NK-92 treated with Interleukin-12 subunit alpha and Interleukin-12 subunit beta, amount 100 ng/mL, for 24 hours (cell line): ENCODE data around the gene NPVF.

ENCODE experiments used
- DNase-seq: peaks from one replicate; lab custom pipeline; 2025; lab: John Stamatoyannopoulos, UW

The NPVF gene, protein sequence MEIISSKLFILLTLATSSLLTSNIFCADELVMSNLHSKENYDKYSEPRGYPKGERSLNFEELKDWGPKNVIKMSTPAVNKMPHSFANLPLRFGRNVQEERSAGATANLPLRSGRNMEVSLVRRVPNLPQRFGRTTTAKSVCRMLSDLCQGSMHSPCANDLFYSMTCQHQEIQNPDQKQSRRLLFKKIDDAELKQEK

DNA sequence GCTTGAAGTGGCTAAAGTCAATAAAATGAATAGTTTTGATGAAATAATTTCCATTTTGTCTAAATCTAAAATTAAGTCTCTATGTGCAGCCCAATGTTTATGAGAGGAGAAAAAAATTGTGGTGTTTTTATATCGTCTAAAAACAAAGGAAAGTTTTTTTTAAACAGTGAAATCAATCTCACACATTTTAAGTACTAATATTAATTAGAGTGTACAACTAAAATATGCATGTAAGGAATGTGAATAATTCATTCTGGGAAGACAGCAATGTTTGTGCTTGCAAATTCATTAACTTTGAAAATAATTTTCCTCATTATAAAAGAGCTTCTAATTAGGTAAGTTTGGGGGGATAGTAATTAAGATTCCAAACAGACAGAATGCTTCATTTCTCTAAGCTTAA, at the start of gene NPVF:
Gene NPVF, minus strand, starts transcription at position 101 of the 400 bp plus-strand sequence. Its CDS starts 47 bp downstream, at position 54.
- DNase-seq, result no peak

DNA sequence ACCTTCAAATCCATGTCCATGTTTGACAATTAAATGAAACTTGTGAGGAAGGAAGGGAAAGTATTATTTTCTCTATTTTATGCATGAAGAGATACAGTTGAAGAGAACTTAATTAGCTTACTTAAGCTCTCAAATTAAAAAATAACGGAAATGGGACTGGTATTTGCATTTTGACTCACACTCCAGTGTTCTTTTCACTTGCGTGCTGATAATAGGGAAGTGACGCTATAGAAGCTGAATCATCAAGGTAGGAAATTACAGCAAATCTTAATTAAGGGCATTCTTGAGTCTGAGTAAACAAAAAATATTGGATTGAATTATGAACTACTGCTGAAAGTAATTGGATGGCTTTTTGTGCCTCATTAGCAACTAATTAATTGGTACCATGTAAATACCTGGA, 44.0 kb upstream of the NPVF start:
- no peak for DNase-seq

GRCh38 chr7:25263337-25263736, 35.1 kb upstream of the NPVF start:
- DNase-seq, result no peak

DNA sequence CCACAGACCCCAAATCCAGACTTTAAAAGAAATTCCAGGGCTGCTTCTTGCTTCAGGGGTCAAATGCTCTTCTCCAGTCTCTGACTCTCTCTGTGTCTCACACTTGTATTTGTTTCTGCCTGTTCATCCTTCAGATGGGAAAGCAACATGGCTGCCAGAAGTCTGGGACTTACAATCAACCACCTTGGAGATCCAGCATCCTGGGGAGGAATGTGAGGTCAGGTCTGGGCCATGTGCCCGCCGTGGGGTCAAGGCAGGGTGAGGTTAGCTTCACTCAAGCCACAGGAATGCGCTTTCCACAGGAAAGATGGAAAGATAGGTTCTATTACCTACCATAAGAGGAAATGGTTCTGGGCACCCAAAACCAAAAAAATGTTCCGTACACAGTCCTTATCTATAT, 34.3 kb upstream of the NPVF start:
- no peak for DNase-seq

GRCh38 chr7:25261545-25262140, 33.4 kb upstream of the NPVF start:
- no peak for DNase-seq

DNA sequence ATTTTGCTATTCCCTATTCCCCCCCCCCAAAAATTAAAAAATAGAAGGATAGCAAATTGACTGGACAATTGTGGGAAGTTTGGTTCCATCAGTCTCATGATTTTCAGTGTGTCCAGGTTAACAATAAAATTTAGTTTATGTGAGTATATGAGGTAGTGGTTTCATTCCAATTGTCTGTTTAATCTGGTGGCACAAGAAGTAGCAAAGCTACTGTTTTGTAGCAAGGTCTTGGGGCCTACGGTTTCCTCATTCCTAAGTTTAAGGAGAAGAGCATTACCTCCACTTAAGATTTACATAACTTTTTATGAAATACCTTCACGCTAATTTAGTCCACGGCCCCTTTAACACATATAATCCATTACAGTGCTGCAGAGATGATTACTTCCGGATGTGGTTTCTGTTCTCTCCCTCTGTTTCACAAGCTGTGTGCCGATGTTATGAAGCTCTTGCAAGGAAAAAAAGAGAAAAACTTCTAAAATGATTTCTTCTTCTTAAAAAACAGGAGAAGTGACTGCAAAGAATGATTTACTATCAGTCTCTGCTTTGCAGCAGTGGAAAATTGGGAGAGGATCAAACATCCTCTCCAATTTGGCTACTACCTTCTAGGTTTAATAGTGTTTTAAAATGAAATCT, 32.7 kb upstream of the NPVF start:
- DNase-seq, result no peak

DNA sequence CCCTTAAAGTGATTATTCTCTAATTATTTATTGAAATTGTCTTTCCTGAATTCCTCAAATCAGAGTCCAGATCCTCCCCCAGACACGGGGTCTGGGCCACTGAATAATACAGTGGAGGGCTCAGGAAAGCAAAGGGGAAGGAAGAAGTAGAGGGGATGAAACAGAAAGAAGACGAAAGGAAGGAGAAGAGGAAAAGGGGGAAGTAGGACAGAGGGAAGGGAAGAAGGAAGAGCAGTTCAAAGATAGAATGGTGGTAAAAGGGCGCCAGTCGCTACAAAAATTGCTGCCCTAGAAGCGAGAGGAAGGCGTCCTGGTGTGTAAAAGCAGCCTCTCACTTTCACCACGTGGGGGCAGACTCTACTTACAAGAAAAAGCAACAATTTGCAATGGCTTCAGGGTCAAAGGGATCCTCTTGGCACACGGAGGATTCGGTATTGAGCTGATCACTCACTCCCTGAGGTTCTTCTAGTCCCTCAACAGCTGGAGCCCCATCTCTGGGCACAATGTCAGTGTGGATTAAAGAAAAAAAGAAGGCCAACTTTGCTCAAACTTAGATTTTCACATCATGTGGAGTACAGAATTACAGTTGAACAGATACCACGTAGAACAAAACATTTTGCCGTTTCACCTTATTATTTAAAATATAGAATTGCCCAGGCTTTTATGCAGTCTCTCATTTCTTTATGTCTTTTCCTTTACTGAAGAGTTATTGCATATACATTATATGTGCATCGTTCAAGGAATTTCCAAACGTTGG, 31.4 kb upstream of the NPVF start:
- peak; percentile 5 for DNase-seq

DNA sequence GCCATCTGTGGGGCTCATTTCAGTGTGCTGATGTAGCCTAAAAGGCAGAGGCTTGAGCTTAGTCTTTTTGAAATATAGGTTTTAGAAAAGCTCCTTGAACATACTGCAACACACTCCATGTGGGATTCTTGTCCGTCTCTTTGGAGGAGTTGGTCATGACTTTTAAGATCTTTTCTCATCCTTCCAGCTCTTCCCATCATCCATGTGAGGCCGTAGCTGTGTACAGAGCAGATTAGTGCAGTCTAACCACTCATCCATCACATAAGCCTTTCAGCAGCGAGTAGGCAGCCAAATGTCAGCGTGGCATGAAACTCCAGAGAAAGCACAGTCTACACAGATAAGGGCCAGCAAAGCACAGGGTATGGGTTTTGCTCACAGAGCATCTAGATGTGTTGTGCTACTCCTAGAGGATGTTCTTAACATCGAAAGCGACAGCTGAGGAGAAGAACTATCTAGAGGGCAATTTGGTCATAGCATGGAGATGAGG, 28.1 kb upstream of the NPVF start:
- DNase-seq, result no peak

- no peak for DNase-seq
Observed at GRCh38 chr7:25255611-25256332, 27.5 kb upstream of the NPVF start.

DNA sequence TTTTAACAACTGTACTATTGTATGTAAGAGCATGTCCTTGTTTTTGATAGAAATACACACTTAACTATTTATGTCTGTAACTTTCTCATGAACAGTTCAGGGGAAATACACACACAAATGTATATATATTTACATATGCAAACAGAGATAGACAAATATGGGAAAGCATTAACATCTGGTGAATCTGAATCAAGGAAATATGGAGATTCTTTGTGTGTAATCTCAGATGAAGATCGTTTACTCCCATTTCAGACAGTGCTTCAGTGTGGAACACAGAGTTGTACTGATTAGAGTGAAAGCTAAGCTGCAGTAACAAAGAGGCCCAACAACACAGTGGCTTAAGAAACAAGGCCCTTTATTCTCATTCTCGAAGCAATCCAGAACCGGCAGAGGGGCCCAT, 26.3 kb upstream of the NPVF start:
- no peak for DNase-seq

DNA sequence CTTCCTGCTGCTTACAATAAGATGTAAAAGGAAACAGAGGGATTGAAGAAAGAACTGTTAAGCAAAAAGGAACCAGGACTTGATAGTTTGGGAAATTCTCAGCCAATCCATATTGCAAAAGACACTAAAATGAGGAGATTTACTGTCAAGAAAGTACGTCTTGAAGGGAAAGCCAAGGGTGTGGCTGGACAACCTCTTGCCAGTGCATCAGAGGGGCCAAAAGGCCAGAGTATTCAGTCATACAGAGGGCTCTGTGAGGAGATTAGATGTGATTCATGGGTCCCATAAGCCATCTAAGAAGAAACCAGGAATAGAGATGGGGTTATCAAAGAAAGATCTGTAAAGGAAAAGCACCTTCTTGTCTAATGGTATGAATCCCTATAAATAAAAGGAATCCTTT, 25.4 kb upstream of the NPVF start:
- no peak for DNase-seq

DNA sequence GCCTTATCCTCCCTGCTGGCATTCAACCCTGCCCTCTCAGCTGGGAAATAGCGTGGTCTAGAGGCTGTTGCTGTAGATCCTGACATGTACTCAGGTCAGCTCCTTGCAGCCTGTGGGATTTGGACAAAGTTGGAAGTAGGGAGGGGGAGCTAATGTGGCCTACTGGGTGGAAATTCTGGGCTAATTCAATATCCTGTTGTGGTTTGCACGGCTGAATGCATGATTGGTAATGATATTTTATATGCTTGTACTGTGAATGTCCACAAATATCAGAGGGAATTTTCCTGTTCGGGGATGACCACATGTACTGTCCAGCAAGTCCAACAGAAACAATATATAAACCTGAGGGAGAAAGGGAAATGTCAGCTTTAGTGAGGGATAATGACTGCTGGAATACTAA, 22.1 kb upstream of the NPVF start:
- no peak for DNase-seq

DNA sequence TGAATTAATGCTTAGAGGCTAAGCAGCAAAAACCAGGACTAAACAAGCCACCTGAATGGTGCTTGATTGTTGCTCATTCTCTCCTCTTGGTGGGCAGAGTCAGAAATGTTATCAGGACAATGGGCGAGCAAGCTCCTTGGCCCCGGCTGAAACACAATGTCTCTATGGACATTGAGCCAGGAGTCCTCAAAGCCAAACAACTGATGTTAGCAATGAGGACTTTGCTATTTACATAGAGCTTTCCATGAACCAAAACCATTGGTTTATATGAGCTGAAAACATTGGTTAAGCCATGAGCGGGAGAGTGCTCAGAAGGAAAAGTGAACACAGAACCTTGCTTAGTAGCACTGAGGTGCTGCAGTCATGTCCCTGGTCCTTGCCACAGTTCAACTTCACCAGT, 21.5 kb upstream of the NPVF start:
- no peak for DNase-seq

GRCh38 chr7:25246306-25246705, 18.0 kb upstream of the NPVF start:
- DNase-seq, result no peak

- DNase-seq, result no peak
Observed at GRCh38 chr7:25244254-25245033, 16.2 kb upstream of the NPVF start.

- DNase-seq, result no peak
Observed at GRCh38 chr7:25242678-25243077, 14.4 kb upstream of the NPVF start.

DNA sequence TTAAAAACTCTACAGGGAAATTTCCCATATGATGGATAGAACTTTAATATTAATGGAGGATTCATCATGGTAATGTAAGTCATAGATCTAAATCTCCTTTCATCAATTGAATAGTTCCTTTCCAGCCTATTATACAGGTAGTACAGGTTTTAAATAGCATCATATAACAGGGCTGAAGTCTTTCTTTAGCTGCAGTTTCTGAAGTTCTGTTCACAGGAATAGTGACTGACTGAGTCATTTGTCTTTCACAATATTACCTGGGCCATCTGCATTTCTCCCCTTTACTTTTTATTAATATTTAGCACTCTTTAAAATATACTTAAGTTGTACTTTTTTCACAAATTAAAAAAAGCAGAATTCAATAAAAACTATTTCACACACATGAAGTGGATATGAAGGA, 12.6 kb upstream of the NPVF start:
- no peak for DNase-seq

DNA sequence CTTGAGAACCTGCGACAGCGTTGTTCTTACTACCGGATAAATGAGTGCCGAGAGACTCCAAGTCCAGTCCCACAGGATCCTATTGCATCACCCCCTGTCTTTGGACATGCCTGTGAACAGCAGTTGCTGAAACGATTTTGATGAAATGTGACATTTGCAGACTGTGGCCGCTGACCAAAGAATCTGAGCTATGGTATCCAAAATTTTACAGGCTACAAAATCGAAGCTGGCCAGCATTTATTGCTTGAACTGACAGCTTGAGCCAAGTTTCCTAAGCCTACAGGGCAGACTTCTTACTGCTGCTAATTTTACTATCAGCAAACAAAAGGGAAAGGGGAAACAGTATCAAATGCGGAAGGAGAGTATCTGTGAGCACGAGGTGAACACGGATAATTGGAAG, 12.1 kb upstream of the NPVF start:
- DNase-seq, result no peak

- no peak for DNase-seq
Observed at GRCh38 chr7:25239888-25240287, 11.6 kb upstream of the NPVF start.

GRCh38 chr7:25238066-25238725, 9.9 kb upstream of the NPVF start:
- DNase-seq, result no peak

GRCh38 chr7:25235471-25235870, 7.2 kb upstream of the NPVF start:
- DNase-seq, result no peak
